G401 (cell line): Measurements from ENCODE around the gene ITIH5. TPM values are rescaled to one million over a fixed set of nuclear protein-coding genes. Genes with fewer than 3 reads are reported as not detected.

Source experiments
- total RNA-seq: library from RNA; depleted of rRNA; stranded (reverse); fragments of >200 nt; shearing (Covaris generic); gene quantifications from 2 replicates; pipeline ENCODE4 v1.2.3, GENCODE V29; 2014; rRNA removed

Gene ITIH5
- total RNA-seq, 1 experiment from 2014 or later = 3.0 TPM

Other genes starting within 250 kb of the ITIH5 start
- gene ITIH2, start 36.4 kb upstream of the ITIH5 start, total RNA-seq = not detected in 2 replicates
- gene KIN, start 121.0 kb upstream of the ITIH5 start, total RNA-seq = 12.4 and 15.4 TPM in 2 replicates
- gene ATP5F1C, start 121.2 kb upstream of the ITIH5 start, total RNA-seq = 463 and 467 TPM in 2 replicates
- 1.3 and 1.8 TPM in 2 replicates for gene TAF3, start 151.5 kb upstream of the ITIH5 start, total RNA-seq